Umbilical cord (tissue), 2 donors: ENCODE results near the gene CCL24. TPM values are rescaled to one million over a fixed set of nuclear protein-coding genes. Genes with fewer than 3 reads are reported as not detected.
A peak's percentile ranks its signal among the peaks of the same experiment; 100 is the strongest.
"Not testable (repeated sequence)": the region's sequence is repeated elsewhere in the genome, so short reads cannot be mapped to it uniquely, and the experiment has no call there.

Experiments
- DNase-seq: peaks from one replicate; pipeline ENCODE4 v3.0.0-alpha.2; 2015; ENCODE audit warnings: low spot score
- total RNA-seq: library from RNA; depleted of rRNA; stranded (reverse); fragments of >200 nt; gene quantifications from one replicate; pipeline ENCODE4 v1.2.3, GENCODE V29; 2014; ENCODE audit warnings: low replicate concordance; ENCODE audit not compliant: insufficient read depth

Gene CCL24, protein sequence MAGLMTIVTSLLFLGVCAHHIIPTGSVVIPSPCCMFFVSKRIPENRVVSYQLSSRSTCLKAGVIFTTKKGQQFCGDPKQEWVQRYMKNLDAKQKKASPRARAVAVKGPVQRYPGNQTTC
- total RNA-seq = not detected

GRCh38 chr7:75813781-75814236 lies at the start of gene CCL24:
Gene CCL24 (minus strand): TSS chr7:75813806. CDS start chr7:75813715, 91 bp downstream.
- DNase-seq = no peak

GRCh38 chr7:75861636-75862035 lies 48.0 kb upstream of the CCL24 start:
- DNase-seq = peak; percentile 84

DNA sequence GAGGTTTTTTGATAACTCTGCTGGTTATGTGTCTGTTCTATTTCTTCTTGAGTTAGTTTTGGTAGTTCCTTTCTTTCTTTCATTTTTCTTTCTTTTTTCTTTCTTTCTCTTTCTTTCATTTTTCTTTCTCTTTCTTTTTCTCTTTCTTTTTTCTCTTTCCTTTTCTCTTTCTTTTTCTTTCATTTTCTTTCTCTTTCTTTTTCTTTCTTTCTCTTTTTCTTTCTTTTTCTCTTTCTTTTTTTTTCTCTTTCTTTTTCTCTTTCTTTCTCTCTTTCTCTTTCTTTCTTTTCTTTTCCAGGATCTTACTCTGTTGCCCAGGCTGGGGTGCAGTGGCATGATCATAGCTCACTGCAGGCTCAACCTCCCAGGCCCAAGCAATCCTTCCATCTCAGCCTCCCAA lies 44.8 kb upstream of the CCL24 start:
- no peak for DNase-seq

DNA sequence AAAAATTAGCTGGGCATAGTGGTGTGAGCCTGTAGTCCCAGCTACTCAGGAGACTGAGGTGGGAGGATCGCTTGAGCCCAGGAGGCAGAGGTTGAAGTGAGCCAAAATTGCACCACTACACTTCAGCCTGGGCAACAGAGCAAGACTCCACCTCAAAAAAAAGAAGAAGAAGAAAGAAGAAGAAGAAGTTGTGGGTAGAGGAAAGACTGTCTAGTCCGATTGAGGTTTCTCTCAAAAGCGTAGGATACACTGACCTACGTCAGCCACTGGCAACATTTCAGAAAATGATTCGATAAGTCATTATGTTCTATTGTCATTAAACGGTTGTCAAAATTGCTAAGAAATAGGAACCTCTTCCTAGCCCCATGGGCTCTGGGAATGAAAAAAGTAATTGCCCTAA lies 42.9 kb upstream of the CCL24 start:
- DNase-seq = no peak

- not testable (repeated sequence) for DNase-seq
These were observed 41.3 kb upstream of the CCL24 start for GRCh38 chr7:75854813-75855345.

- DNase-seq = no peak
These were observed 40.6 kb upstream of the CCL24 start for GRCh38 chr7:75854233-75854632.

DNA sequence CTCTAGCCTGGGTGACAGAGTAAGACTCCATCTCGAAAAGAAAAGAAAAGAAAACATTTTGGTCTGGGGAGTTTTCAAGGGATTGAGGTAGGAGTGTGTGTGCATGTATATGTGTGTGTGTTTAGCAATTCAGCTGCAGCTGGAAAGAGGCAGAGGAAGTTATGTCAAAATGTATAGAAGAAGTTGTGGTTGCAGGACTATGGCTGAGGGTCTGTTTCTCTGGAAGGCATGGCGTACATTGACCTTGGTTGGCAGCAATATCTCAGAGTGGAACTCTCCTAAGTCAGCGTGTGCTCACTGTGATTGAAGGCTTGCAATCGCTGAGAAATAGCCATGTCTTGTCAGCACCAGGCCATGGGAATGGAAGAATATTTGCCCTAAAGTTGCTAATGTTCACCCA lies 36.6 kb upstream of the CCL24 start:
- DNase-seq = no peak

- DNase-seq = no peak
These were observed 36.0 kb upstream of the CCL24 start for GRCh38 chr7:75849573-75849972.

DNA sequence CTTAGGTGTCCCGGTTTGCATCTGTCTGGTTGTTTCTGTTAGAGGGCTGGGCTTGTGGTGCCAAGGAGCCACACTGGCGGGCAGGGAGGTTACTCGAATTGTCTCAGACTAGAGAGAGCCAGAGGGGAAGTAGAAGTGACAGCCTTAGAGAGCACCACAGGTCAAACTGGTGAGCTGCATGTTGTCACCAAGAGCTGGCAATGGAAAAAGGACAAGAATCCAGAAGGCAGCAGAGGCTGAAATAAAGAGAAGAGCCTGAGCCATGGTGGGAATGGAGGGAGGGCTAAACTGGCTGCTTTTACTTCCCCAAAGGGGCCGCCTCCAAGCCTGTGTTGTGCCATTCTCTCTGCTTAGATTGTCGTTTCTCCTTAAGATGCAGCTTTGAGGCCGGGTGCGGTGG lies 34.1 kb upstream of the CCL24 start:
- DNase-seq = no peak

DNA sequence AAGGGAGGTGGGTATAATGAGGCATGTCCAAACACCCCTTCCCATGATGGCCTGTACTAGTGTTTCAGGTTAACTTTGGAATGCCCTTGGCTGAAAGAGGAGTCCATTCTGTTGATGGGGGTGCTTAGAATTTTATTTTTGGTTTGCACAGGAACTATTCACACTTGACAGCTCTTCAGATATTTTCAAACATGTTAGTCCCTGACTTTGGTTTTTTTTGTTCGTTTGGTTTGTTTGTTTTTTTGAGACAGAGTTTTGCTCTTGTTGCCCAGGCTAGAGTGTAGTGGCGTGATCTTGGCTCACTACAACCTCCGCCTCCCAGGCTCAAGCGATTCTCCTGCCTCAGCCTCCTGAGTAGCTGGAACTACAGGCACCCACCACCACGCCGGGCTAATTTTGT lies 31.5 kb upstream of the CCL24 start:
- DNase-seq = not testable (repeated sequence)

DNA sequence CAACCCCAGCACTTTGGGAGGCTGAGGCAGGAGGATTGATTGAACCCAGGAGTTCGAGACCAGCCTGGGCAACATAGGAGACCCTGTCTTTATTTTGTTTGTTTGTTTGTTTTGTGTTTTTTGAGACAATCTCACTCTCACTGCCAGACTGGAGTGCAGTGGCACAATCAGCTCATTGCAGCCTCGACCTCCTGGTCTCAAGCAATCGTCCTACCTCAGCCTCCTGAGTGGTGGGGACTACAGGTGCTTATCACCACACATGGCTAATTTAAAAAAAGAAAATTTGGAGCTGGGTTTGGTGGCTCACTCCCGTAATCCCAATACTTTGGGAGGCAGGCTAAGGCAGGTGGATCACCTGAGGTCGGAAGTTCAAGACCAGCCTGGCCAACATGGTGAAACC lies 30.6 kb upstream of the CCL24 start:
- no peak for DNase-seq

GRCh38 chr7:75843613-75844116 lies 30.1 kb upstream of the CCL24 start:
- no peak for DNase-seq

GRCh38 chr7:75842836-75843446 lies 29.3 kb upstream of the CCL24 start:
- DNase-seq = peak; percentile 72

- DNase-seq = no peak
These were observed 26.4 kb upstream of the CCL24 start for GRCh38 chr7:75840029-75840428.

DNA sequence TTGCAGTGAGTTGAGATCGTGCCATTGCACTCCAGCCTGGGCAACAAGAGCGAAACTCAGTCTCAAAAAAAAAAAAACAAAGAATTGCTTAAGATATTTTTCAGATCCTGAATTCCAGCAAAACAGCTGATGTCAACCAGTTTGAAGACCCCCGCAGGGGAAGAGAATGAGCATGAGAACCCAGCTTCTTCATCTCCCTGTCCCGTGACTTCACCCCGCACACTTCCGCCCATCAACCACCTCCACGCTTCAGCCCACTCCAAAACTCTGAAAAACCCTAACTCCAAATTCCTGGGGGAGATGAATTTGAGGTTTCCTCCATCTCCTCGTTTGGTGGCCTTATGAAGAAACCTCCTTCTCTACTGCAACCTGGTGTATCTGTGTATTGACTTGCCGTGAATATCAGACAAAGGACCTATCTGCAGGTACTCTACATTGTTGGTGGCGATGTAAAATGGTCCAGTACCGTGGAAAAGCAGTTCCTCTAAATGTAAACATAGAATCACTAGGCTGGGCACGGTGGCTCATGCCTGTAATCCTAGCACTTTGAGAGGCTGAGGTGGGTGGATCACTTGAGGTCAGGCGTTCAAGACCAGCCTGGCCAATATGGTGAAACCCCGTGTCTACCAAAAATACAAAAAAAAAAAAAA lies 24.8 kb upstream of the CCL24 start:
- DNase-seq = not testable (repeated sequence)

DNA sequence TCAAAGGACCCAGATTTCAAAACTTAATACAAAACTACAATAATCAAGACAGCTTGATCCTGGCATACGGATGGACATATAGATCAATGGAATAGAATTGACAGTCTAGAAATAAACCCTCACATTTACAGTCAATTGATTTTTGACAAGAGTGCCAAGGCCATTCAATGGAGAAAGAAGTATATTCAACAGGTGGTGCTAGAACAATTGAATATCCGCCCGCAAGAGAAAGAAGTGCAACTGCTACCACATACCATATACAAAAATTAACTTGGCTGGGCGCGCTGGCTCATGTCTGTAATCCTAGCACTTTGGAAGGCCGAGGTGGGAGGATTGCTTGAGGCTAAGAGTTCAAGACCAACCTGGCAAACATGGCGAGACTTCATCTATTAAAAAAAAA lies 23.2 kb upstream of the CCL24 start:
- DNase-seq = no peak

GRCh38 chr7:75835688-75836285 lies 22.2 kb upstream of the CCL24 start:
- DNase-seq = no peak

GRCh38 chr7:75833662-75834061 lies 20.1 kb upstream of the CCL24 start:
- DNase-seq = not testable (repeated sequence)

DNA sequence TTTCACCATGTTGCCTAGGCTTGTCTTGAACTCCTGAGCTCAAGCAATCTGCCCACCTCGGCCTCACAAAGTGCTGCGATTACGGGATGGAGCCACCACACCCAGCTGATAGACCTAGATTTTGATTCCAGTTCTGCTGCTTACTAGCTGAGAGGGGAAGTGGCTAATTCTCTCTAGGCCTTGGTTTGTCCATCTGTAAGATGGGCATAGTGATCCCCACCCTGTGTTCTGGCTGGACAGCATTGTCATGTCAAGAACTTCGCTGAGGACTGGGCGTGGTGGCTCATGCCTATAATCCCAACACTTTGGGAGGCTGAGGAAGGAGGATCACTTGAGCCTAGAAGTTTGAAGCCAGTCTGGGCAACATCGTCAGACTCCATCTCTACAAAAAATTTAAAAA lies 17.4 kb upstream of the CCL24 start:
- DNase-seq = no peak

DNA sequence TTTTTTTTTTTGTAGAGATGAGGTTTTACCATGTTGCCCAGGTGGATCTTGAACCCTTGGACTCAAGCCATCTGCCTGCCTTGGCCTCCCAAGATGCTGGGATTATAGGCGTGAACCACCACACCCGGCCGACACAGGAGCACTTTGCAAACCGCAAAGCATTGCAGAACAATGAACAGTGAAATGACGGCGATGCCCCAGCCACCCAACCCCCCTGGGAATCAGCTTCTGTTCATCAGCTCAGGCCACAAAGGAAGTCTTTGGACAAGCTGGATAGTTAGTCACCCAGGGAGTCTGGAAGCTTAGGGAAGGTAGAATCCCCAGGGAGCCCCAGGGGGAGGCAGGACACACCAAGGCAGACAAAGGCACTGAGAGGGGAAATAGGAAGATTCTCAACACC lies 16.1 kb upstream of the CCL24 start:
- not testable (repeated sequence) for DNase-seq

DNA sequence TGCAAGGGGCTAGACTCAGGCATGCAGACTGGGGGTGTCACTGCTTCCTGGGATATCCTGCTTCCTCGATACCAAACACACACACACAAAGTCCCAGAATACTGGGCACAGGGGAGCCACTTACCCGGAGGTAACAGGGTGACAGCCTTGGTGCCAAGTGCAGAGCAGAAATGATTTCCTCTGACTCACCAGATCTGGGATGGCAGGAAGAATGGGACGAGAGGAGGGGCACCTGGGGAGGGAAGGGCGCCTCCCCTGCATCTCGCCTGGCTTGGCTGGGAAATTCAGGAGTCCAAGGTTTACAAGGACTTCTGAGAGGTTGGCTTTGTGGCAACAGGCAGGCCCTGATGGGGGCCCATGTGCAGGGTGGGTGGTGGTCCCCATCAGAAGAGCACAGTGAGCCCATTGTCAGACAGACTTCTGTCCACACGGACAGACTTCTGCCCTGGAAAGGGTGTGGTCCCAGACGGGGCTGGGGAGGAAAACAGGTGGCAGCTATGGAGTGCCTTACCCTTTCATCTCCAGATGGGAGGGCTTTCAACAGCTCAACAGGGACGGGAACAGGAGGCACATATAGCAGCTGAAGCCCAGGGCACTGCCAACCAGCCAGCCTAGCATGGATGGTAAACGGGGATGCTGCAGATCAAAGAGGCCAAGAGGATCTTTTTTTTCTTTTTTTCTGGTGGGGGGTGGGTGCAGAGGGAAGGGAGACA lies 9.7 kb upstream of the CCL24 start:
- no peak for DNase-seq

GRCh38 chr7:75820688-75821087 lies 7.1 kb upstream of the CCL24 start:
- no peak for DNase-seq
